HCT116 (cell line): ENCODE data around the gene BRINP3. TPM values are rescaled to one million over a fixed set of nuclear protein-coding genes. Genes with fewer than 3 reads are reported as not detected.

ENCODE experiments used
- ATAC-seq: fragments of 200-7000 bp; cut with Tn5 transposase; 2 replicates; pipeline ENCODE4 v1.9.1; 2020; ENCODE audit warnings: mild to moderate bottlenecking, moderate library complexity
- BruUV-seq: library from RNA; stranded (reverse); fragments of 400-500 nt; replicated peaks from 2 replicates; lab custom pipeline; 2021; lab: Mats Ljungman, UMichigan
- CTCF ChIA-PET: fragments of 300-600 bp; sonication (Branson Sonifier 250); formaldehyde crosslinking; loops from one replicate; lab custom pipeline; 2021; ENCODE audit warnings: antibody characterized with exemption; lab: Charles Lee
- POLR2A ChIA-PET: fragments of 300-600, 350-600 bp; sonication (Branson Sonifier 250); formaldehyde crosslinking; loops from one replicate; lab custom pipeline; 2021; ENCODE audit warnings: antibody characterized with exemption; lab: Charles Lee
- RAD21 ChIA-PET, 2 experiments: fragments of 300-600 bp; sonication (Branson Sonifier 250); formaldehyde crosslinking; loops; one replicate each; lab custom pipeline; 2023; ENCODE audit warnings: low total read pairs in 2 of 2; ENCODE audit not compliant: uncharacterized antibody in 2 of 2, unreplicated experiment in 2 of 2, low non-redundant PET in 1 of 2; lab: Charles Lee
- DNase-seq: peaks from one replicate; pipeline ENCODE4 v3.0.0-alpha.2; 2010; ENCODE audit warnings: low read depth, low spot score
- H2AFZ ChIP-seq: fragments of 200-600 bp; shearing (Covaris generic), sonication (generic); 2 replicates; pipeline ENCODE4 v1.6.1; 2017; ENCODE audit warnings: low read depth, mixed run types, mixed read lengths, antibody characterized with exemption, low read length; ENCODE audit not compliant: poor library complexity, severe bottlenecking
- H3K27ac ChIP-seq: 2 replicates; pipeline ENCODE4 v1.5.1; 2012; ENCODE audit warnings: low read depth, low read length
- H3K27me3 ChIP-seq: fragments of 200-600 bp; sonication (generic); 2 replicates; pipeline ENCODE4 v1.6.1; 2016; ENCODE audit warnings: mixed run types, low read length, mixed read lengths; ENCODE audit not compliant: insufficient read depth
- H3K36me3 ChIP-seq, 2 experiments: fragments of 200-500 bp in 1 of 2; fragments of 200-600 bp in 1 of 2; sonication (Bioruptor generic) in 1 of 2; sonication (generic) in 1 of 2; 2 replicates each; pipeline versions ENCODE4 v1.5.1 to v1.6.1; 2014 to 2016; ENCODE audit warnings: low read length in 2 of 2, inconsistent platforms in 1 of 2, mixed read lengths in 1 of 2, mixed run types in 1 of 2; ENCODE audit not compliant: insufficient read depth in 2 of 2, control insufficient read depth in 1 of 2
- H3K4me1 ChIP-seq, 2 experiments: fragments of 200-600 bp in 1 of 2; sonication (generic) in 1 of 2; 2 replicates each; pipeline versions ENCODE4 v1.5.1 to v1.6.1; 2012 to 2017; ENCODE audit warnings: low read length in 2 of 2, inconsistent platforms in 1 of 2, mild to moderate bottlenecking in 1 of 2, mixed read lengths in 1 of 2, mixed run types in 1 of 2, moderate library complexity in 1 of 2; ENCODE audit not compliant: insufficient read depth in 2 of 2, control insufficient read depth in 1 of 2
- H3K4me2 ChIP-seq: fragments of 200-600 bp; sonication (generic); 2 replicates; pipeline ENCODE4 v1.6.1; 2017; ENCODE audit warnings: mixed run types, low read length, mixed read lengths
- H3K4me3 ChIP-seq, 2 experiments: fragments of 200-600 bp in 1 of 2; sonication (generic) in 1 of 2; replicated peaks in 1 of 2; 2 replicates each; pipeline ENCODE4 v1.5.1; 2011 to 2016; ENCODE audit warnings: low read length in 2 of 2, control low read depth in 1 of 2, low read depth in 1 of 2, mild to moderate bottlenecking in 1 of 2, mixed read lengths in 1 of 2, mixed run types in 1 of 2
- H3K79me2 ChIP-seq: fragments of 200-600 bp; sonication (generic); 2 replicates; pipeline ENCODE4 v1.6.1; 2017; ENCODE audit warnings: mild to moderate bottlenecking, mixed run types, low read length, moderate library complexity, mixed read lengths; ENCODE audit not compliant: insufficient read depth
- H3K9ac ChIP-seq: fragments of 200-600 bp; sonication (generic); 2 replicates; pipeline ENCODE4 v1.6.1; 2016; ENCODE audit warnings: low read length, mixed read lengths
- H3K9me2 ChIP-seq: fragments of 200-600 bp; sonication (generic), shearing (Covaris generic); 2 replicates; pipeline ENCODE4 v1.6.1; 2017; ENCODE audit warnings: mixed run types, mild to moderate bottlenecking, moderate library complexity; ENCODE audit not compliant: insufficient read depth
- H3K9me3 ChIP-seq, 2 experiments: fragments of 200-500 bp in 1 of 2; fragments of 200-600 bp in 1 of 2; sonication (Bioruptor generic) in 1 of 2; sonication (generic) in 1 of 2; 2 replicates each; pipeline ENCODE4 v1.6.1; 2014 to 2017; ENCODE audit warnings: low read length in 2 of 2, mixed read lengths in 2 of 2, inconsistent platforms in 1 of 2, low read depth in 1 of 2, mild to moderate bottlenecking in 1 of 2, mixed run types in 1 of 2, moderate library complexity in 1 of 2; ENCODE audit not compliant: control insufficient read depth in 1 of 2, insufficient read depth in 1 of 2
- H4K20me1 ChIP-seq: fragments of 200-600 bp; sonication (generic), shearing (Covaris generic); 2 replicates; pipeline ENCODE4 v1.6.1; 2017; ENCODE audit warnings: mixed run types, mild to moderate bottlenecking, moderate library complexity; ENCODE audit not compliant: insufficient read depth
- CBX3 ChIP-seq: IDR thresholded peaks from 2 replicates; pipeline ENCODE4 v1.6.1; 2012; ENCODE audit warnings: low read depth
- CEBPB ChIP-seq: IDR thresholded peaks from 2 replicates; pipeline ENCODE4 v1.6.1; 2012; ENCODE audit warnings: low read depth
- EZH2 ChIP-seq: fragments of 200-600 bp; sonication (generic); IDR thresholded peaks from 2 replicates; pipeline ENCODE4 v1.6.1; 2017; ENCODE audit warnings: antibody characterized with exemption, mixed run types
- EZH2phosphoT487 ChIP-seq: fragments of 200-600 bp; IDR thresholded peaks from 2 replicates; pipeline ENCODE4 v1.6.1; 2018; ENCODE audit warnings: antibody characterized with exemption, borderline replicate concordance
- POLR2AphosphoS5 ChIP-seq: IDR thresholded peaks from 2 replicates; pipeline ENCODE4 v1.6.1; 2011; ENCODE audit warnings: mild to moderate bottlenecking, low read depth, low read length, moderate library complexity
- SIN3A ChIP-seq: IDR thresholded peaks from 2 replicates; pipeline ENCODE4 v1.6.1; 2012; ENCODE audit warnings: low read depth
- intact Hi-C: fragments of 100-400 bp; cut with micrococcal nuclease; formaldehyde crosslinking; loops from 2 replicates; pipeline ENCODE4 v1.10.0; 2022
- total RNA-seq: library from RNA; stranded (reverse); gene quantifications from one replicate; pipeline ENCODE4 v1.2.1, GENCODE V29; 2021; ENCODE audit not compliant: unreplicated experiment
- TF ChIP-seq, protein P1 (sequence below): IDR thresholded peaks from 2 replicates; pipeline ENCODE4 v1.6.1; 2012
- TF ChIP-seq, protein P2 (sequence below), 3 experiments: fragments of 200-600 bp in 1 of 3; sonication (generic) in 1 of 3; IDR thresholded peaks in 2 of 3; conservative IDR thresholded peaks in 1 of 3; 2 replicates each; pipeline ENCODE4 v1.5.1; 2012 to 2017; ENCODE audit warnings: low read depth in 2 of 3, low read length in 2 of 3, antibody characterized with exemption in 1 of 3, borderline replicate concordance in 1 of 3, control low read depth in 1 of 3, mild to moderate bottlenecking in 1 of 3, mixed read lengths in 1 of 3, mixed run types in 1 of 3, moderate library complexity in 1 of 3; ENCODE audit not compliant: insufficient read depth in 1 of 3
- TF ChIP-seq, protein P3 (sequence below): IDR thresholded peaks from 2 replicates; pipeline ENCODE4 v1.6.1; 2011; ENCODE audit warnings: mild to moderate bottlenecking, low read length, moderate library complexity; ENCODE audit not compliant: insufficient replicate concordance; ENCODE audit errors: extremely low read depth

Gene BRINP3
- total RNA-seq, 1 experiment from 2014 or later = not detected

DNA sequence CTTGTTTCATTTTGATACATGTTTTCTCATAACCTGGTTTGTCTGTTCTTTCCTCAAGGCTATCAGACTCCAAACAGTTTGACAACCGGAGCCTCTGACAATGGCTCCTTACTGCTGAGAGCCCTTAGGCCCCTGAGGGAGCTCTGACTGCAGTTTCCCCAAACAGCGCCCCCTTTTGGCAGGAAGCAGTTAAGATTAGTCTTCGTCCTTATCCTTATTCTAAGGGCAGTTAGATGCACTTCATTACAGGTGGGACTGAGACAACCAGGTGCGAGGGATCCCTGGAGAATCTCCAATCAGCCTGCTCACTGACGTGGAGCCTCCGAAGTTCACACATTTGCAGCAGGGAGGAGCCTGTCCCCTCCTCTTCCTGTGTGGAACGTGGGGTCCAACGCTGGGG, 393.1 kb downstream of the BRINP3 start:
- Histone ChIP-seq H3K27me3 (no peaks in the 10 kb centered on the region), H3K79me2 (no peaks in the 10 kb centered on the region), H3K4me1 (no peaks in the 10 kb centered on the region), H3K36me3 (no peaks in the 10 kb centered on the region), H2AFZ (no peak overlapping the region), H3K9ac (no peak overlapping the region), H3K4me3 (no peak overlapping the region), H3K9me3 (no peaks in the 10 kb centered on the region), H3K27ac (no peak overlapping the region), H4K20me1 (no peaks in the 10 kb centered on the region), H3K4me2 (no peak overlapping the region), H3K9me2 (no peaks in the 10 kb centered on the region)
- intact Hi-C loops = no loop called here
- BruUV-seq = no TSS peak
- POLR2A ChIA-PET = no interaction called here
- RAD21 ChIA-PET = no interaction called here
- TF ChIP-seq, protein P1, sequence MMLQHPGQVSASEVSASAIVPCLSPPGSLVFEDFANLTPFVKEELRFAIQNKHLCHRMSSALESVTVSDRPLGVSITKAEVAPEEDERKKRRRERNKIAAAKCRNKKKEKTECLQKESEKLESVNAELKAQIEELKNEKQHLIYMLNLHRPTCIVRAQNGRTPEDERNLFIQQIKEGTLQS = no peak
- TF ChIP-seq EZH2 (no peak), CEBPB (no peak), CBX3 (no peak), POLR2AphosphoS5 (no peak)
- TF ChIP-seq, protein P2, sequence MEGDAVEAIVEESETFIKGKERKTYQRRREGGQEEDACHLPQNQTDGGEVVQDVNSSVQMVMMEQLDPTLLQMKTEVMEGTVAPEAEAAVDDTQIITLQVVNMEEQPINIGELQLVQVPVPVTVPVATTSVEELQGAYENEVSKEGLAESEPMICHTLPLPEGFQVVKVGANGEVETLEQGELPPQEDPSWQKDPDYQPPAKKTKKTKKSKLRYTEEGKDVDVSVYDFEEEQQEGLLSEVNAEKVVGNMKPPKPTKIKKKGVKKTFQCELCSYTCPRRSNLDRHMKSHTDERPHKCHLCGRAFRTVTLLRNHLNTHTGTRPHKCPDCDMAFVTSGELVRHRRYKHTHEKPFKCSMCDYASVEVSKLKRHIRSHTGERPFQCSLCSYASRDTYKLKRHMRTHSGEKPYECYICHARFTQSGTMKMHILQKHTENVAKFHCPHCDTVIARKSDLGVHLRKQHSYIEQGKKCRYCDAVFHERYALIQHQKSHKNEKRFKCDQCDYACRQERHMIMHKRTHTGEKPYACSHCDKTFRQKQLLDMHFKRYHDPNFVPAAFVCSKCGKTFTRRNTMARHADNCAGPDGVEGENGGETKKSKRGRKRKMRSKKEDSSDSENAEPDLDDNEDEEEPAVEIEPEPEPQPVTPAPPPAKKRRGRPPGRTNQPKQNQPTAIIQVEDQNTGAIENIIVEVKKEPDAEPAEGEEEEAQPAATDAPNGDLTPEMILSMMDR (IDR thresholded peaks at IDR 0.05 in 2 of 3, conservative IDR thresholded peaks at IDR 0.05 in 1 of 3; ENCODE audit: borderline replicate concordance in 1 of 3, insufficient read depth in 1 of 3, low read depth in 2 of 3, low read length in 2 of 3) = peak in 2 of 3 experiments; percentile 54 to 66; a peak in 3 of 6 replicates
- ATAC-seq = peak; percentile 63
- CTCF ChIA-PET = interaction anchor here (1.0 to 1.8 kb wide), 2 partner anchors 10 to 22 kb away, joined by 4 to 6 read pairs; no protein-coding TSS in a partner anchor
- peak; percentile 4 for DNase-seq

DNA sequence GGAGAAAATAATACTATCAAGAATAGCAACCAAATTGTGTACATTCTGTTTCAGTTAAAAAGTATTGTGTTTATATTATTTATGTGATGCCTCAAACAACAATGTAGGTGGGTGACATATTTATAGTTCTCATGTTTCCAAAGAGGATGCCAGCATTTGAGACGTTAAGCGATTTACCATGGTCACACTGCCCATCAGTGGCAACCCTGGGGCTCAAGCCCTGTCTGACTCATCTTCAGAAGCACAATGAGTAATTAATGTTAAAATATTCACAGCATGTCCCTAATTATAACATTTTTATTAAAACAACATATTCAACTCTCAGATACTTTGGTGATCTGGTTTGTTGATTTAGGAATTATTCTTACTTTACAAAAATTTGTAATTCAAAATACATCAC, 409.4 kb downstream of the BRINP3 start:
- TF ChIP-seq SIN3A (no peak), EZH2phosphoT487 (no peak)
- TF ChIP-seq, protein P1 = no peak
- TF ChIP-seq, protein P3, sequence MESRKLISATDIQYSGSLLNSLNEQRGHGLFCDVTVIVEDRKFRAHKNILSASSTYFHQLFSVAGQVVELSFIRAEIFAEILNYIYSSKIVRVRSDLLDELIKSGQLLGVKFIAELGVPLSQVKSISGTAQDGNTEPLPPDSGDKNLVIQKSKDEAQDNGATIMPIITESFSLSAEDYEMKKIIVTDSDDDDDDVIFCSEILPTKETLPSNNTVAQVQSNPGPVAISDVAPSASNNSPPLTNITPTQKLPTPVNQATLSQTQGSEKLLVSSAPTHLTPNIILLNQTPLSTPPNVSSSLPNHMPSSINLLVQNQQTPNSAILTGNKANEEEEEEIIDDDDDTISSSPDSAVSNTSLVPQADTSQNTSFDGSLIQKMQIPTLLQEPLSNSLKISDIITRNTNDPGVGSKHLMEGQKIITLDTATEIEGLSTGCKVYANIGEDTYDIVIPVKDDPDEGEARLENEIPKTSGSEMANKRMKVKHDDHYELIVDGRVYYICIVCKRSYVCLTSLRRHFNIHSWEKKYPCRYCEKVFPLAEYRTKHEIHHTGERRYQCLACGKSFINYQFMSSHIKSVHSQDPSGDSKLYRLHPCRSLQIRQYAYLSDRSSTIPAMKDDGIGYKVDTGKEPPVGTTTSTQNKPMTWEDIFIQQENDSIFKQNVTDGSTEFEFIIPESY = no peak
- H3K9me2 ChIP-seq = no peaks in the 10 kb centered on the region
- intact Hi-C loops = no loop called here
- no peak overlapping the region for H3K4me2 ChIP-seq
- H3K79me2 ChIP-seq = no peaks in the 10 kb centered on the region
- no peak for ATAC-seq
- no peaks in the 10 kb centered on the region for H3K36me3 ChIP-seq
- H4K20me1 ChIP-seq = no peaks in the 10 kb centered on the region
- H3K27me3 ChIP-seq = no peaks in the 10 kb centered on the region
- POLR2A ChIA-PET = interaction anchor here (0.6 kb wide), 1 partner anchor 352 kb away, joined by 3 read pairs; no protein-coding TSS in a partner anchor
- H3K9me3 ChIP-seq = no peaks in the 10 kb centered on the region
- H3K4me1 ChIP-seq = no peaks in the 10 kb centered on the region
- CTCF ChIA-PET = no interaction called here
- H3K27ac ChIP-seq = no peak overlapping the region
- no peak overlapping the region for H3K9ac ChIP-seq
- no TSS peak for BruUV-seq
- RAD21 ChIA-PET = no interaction called here
- H2AFZ ChIP-seq = no peak overlapping the region
- H3K4me3 ChIP-seq = no peak overlapping the region
- no peak for DNase-seq
